Uterus (tissue), 4 donors: Measurements from ENCODE around the gene SUPT5H. TPM values are rescaled to one million over a fixed set of nuclear protein-coding genes. Genes with fewer than 3 reads are reported as not detected.

ENCODE experiments used
- DNase-seq, 2 donors: peaks; one replicate each; pipeline ENCODE4 v3.0.0-alpha.2; 2019 to 2020
- H3K27ac ChIP-seq, 2 donors: fragments of 200-600 bp; sonication (generic); 1 replicate in 1 of 2; 2 replicates in 1 of 2; pipeline ENCODE4 v1.5.1; 2016 to 2018
- H3K27me3 ChIP-seq, 2 donors: fragments of 200-600 bp; sonication (generic); one replicate each; pipeline ENCODE4 v1.5.1; 2018 to 2019; ENCODE audit warnings: control low read depth in 1 of 2
- H3K36me3 ChIP-seq, 2 donors: fragments of 200-600 bp; sonication (generic); one replicate each; pipeline ENCODE4 v1.5.1; 2019; ENCODE audit warnings: control low read depth in 1 of 2
- H3K4me1 ChIP-seq, 2 donors: fragments of 200-600 bp; sonication (generic); one replicate each; pipeline ENCODE4 v1.5.1; 2018 to 2019; ENCODE audit warnings: control low read depth in 1 of 2
- H3K4me3 ChIP-seq, 2 donors: fragments of 200-600 bp; sonication (generic); 1 replicate in 1 of 2; 2 replicates in 1 of 2; pipeline ENCODE4 v1.5.1; 2018 to 2019; ENCODE audit warnings: mild to moderate bottlenecking in 1 of 2
- H3K9me3 ChIP-seq, 2 donors: fragments of 200-600 bp; sonication (generic); one replicate each; pipeline ENCODE4 v1.5.1; 2019; ENCODE audit warnings: control low read depth in 1 of 2
- CTCF ChIP-seq, 4 experiments: fragments of 200-600 bp in 2 of 4; fragments of 450-650 bp in 2 of 4; sonication (generic) in 2 of 4; IDR thresholded peaks; one replicate each; pipeline ENCODE4 v1.5.1; 2016 to 2019; ENCODE audit warnings: antibody characterized with exemption in 4 of 4, mild to moderate bottlenecking in 2 of 4, moderate library complexity in 1 of 4
- POLR2A ChIP-seq, 2 donors: fragments of 450-650 bp; IDR thresholded peaks; one replicate each; pipeline ENCODE4 v1.6.1; 2016; ENCODE audit warnings: antibody characterized with exemption in 2 of 2, mild to moderate bottlenecking in 1 of 2, moderate library complexity in 1 of 2
- intact Hi-C: fragments of 100-400 bp; cut with DNase I; formaldehyde crosslinking; loops from one replicate; pipeline ENCODE4 v1.15.1; 2023; ENCODE audit warnings: low total_unique reads
- total RNA-seq, 4 donors: library from RNA; depleted of rRNA in 3 of 4; stranded (reverse); fragments of >200 nt in 3 of 4; gene quantifications; one replicate each; pipeline versions ENCODE4 v1.1.0 to v1.2.4, GENCODE V29; 2014 to 2023
- donor health status: DM: yes; HTN: yes; CAD: no.

Gene SUPT5H
- 100 to 1,000 TPM in 1 of 4 donors, 10 to 100 TPM in 3; 11.8 to 119 (median 40.0) TPM for total RNA-seq

DNA sequence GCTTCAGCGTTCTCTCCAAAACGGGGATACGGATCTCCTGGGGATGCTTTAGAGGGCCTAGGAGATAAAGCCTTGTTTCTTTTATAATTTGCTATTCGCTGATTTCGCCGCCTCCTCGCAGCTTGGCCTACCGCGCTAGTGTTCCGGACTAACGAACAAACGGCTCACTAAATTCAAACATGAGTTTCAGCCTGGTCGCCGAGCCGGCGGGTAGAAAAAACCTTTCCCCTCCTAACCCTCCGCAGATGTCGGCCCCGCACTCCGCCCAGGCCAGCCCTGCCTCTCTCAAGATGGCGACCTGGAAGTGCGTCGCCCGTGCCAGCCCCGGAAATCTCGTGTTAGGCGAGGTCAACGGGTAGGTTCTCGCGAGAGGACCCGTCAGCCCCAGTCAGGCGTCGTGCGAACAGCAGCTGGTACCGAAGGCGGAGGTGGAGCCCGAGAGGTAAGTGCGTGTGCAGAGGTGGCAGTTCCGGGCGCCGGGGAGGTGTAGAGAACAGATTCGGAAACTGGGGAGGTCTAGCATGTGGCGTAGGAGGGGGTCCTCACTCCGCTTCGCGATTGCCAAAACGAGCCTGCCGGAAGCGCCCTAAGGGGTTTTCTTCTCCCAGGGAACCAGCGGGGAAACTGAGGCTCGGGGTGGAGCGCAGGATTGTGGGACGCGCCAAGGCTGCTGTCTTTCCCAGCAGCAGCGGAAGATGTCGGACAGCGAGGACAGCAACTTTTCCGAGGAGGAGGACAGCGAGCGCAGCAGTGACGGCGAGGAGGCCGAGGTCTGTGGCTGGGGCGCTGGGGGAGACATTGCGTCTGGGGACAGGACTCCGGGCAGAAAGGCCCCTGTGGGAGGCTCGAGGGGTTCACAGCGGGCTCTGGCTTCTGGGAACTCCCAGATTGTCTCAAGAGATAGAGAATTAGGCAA is at the start of gene SUPT5H:
Gene SUPT5H, plus strand, starts transcription at position 387 of the 916 bp plus-strand sequence. Its CDS starts 309 bp downstream, at position 696.
- H3K27me3 ChIP-seq = no peaks in the 10 kb centered on the region
- H3K27ac ChIP-seq = peak within 1 kb of the TSS; percentile 94 to 97
- H3K9me3 ChIP-seq = no peaks in the 10 kb centered on the region
- H3K4me3 ChIP-seq = peak within 1 kb of the TSS; percentile 70 to 96
- H3K4me1 ChIP-seq = peaks cover 0 to 8% of the 10 kb centered on the region in 2 donors
- peak; percentile 96 to 97 for DNase-seq
- no peaks in the 10 kb centered on the region for H3K36me3 ChIP-seq
- intact Hi-C loops = no loop called here
- peak; percentile 91 to 95 for TF ChIP-seq POLR2A (IDR thresholded peaks at IDR 0.05)
- peak in 1 of 4 experiments; percentile 15 for TF ChIP-seq CTCF (IDR thresholded peaks at IDR 0.05)

DNA sequence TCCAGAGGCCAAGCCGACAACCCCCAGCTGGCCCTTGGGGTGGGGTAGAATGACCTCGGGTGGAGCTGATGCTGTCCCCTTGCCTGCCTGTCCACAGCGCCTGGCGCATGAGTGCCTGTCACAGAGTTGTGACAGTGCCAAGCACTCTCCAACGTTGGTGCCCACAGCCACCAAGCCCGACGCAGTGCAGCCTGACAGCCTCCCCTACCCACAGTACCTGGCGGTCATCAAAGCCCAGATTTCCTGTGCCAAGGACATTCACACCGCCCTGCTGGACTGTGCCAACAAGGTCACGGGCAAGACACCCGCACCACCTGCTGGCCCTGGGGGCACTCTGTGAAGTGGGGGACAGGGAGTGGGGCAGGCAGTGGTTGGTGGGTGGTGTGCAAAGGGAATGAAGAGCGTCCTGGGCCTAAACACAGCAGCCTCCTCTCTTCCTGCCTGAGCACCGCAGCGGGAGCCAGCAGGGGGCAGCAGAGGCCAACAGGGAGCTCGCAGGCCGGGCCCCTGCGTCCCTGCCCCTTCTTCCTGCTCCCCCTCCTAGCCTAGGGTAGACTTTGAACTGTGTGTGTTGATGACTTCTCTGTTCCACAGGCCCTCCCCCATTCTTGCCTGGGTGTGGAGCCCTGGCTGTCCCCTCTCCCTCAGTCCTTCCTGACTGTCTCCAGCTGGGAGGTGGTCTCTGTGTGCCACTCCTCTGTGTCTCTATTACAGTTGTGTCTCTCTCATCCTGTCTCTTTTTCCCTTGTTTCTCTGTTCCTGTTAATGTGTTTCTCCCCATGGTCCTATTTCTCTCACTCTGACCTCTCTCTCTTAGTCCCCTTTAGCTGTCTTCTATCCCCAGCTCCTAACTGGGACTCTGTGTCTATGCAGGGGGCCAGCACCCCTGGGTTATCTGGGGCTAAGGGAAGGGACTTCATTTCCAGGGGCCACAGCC is 47.8 kb upstream of the SUPT5H start:
- peak overlapping the region; percentile 86 to 93 for H3K27ac ChIP-seq
- no peak overlapping the region for H3K4me3 ChIP-seq
- H3K9me3 ChIP-seq = no peaks in the 10 kb centered on the region
- H3K4me1 ChIP-seq = peaks cover 7 to 20% of the 10 kb centered on the region in 2 donors
- intact Hi-C loops = no loop called here
- DNase-seq = peak; percentile 90
- H3K36me3 ChIP-seq = no peaks in the 10 kb centered on the region
- peak in 1 of 2 donors; percentile 27 for TF ChIP-seq POLR2A (IDR thresholded peaks at IDR 0.05)
- TF ChIP-seq CTCF (IDR thresholded peaks at IDR 0.05) = peak; percentile 97 to 99 (median 99)
- no peaks in the 10 kb centered on the region for H3K27me3 ChIP-seq

- DNase-seq = peak; percentile 60 to 70
- Histone ChIP-seq H3K4me3 (no peak overlapping the region), H3K9me3 (no peaks in the 10 kb centered on the region), H3K36me3 (no peaks in the 10 kb centered on the region), H3K27ac (peak overlapping the region; percentile 86 to 93), H3K27me3 (no peaks in the 10 kb centered on the region), H3K4me1 (peaks cover 7 to 20% of the 10 kb centered on the region in 2 donors)
- no peak for TF ChIP-seq POLR2A (IDR thresholded peaks at IDR 0.05)
- TF ChIP-seq CTCF (IDR thresholded peaks at IDR 0.05) = no peak
- intact Hi-C loops = no loop called here
Measured at GRCh38 chr19:39398297-39398864, 47.0 kb upstream of the SUPT5H start.

DNA sequence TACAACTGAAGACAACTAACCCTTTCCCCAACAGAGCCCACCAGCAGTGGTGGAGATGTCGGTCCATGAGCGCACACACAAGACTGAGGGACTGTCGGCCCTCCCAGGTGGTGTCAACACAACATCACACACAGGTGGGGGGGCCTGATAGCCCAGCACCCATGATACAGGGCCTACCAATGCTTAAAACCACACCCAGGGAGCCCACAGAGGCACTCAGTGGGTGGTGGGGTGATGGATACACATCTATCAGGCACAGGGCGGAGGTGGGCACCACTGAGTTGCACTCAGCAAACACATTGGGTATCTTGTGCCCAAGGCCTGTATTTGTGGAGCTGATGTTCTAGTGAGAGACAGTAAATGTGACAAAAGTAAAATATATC is 45.7 kb upstream of the SUPT5H start:
- Histone ChIP-seq H3K4me1 (peaks cover 7 to 20% of the 10 kb centered on the region in 2 donors), H3K4me3 (no peak overlapping the region), H3K27ac (peak overlapping the region in 1 of 2 donors; percentile 99), H3K9me3 (no peaks in the 10 kb centered on the region), H3K27me3 (no peaks in the 10 kb centered on the region), H3K36me3 (no peaks in the 10 kb centered on the region)
- no peak for TF ChIP-seq CTCF (IDR thresholded peaks at IDR 0.05)
- DNase-seq = no peak
- intact Hi-C loops = no loop called here
